SJSA1 (cell line): ENCODE measurements around the gene CRACDL. TPM values are rescaled to one million over a fixed set of nuclear protein-coding genes. Genes with fewer than 3 reads are reported as not detected.

Source experiments
- DNase-seq, 2 experiments: peaks; one replicate each; pipeline ENCODE4 v3.0.0-alpha.2; 2015 to 2020; ENCODE audit warnings: low spot score in 2 of 2, low read depth in 1 of 2
- H3K27ac ChIP-seq: fragments of 250-450 bp; sonication (Bioruptor Pico); 2 replicates; pipeline ENCODE4 v1.5.1; 2020; ENCODE audit warnings: mild to moderate bottlenecking, moderate library complexity
- H3K27me3 ChIP-seq: fragments of 250-450 bp; sonication (Bioruptor Pico); replicated peaks from 2 replicates; pipeline ENCODE4 v1.5.1; 2020; ENCODE audit warnings: mild to moderate bottlenecking, moderate library complexity
- H3K36me3 ChIP-seq: fragments of 250-450 bp; sonication (Bioruptor Pico); 2 replicates; pipeline ENCODE4 v1.5.1; 2020; ENCODE audit warnings: mild to moderate bottlenecking
- H3K4me1 ChIP-seq: fragments of 250-450 bp; sonication (Bioruptor Pico); replicated peaks from 2 replicates; pipeline ENCODE4 v1.6.1; 2021; ENCODE audit warnings: mild to moderate bottlenecking
- H3K4me3 ChIP-seq: fragments of 250-450 bp; sonication (Bioruptor Pico); 2 replicates; pipeline ENCODE4 v1.5.1; 2020; ENCODE audit warnings: mild to moderate bottlenecking
- H3K9me3 ChIP-seq: fragments of 250-450 bp; sonication (Bioruptor Pico); replicated peaks from 2 replicates; pipeline ENCODE4 v1.5.1; 2020; ENCODE audit warnings: mild to moderate bottlenecking
- total RNA-seq: library from RNA; depleted of rRNA; stranded (reverse); fragments of >200 nt; shearing (Covaris generic); gene quantifications from 2 replicates; pipeline ENCODE4 v1.2.3, GENCODE V29; 2014

The CRACDL gene
- total RNA-seq, 1 experiment from 2014 or later, result not detected

DNA sequence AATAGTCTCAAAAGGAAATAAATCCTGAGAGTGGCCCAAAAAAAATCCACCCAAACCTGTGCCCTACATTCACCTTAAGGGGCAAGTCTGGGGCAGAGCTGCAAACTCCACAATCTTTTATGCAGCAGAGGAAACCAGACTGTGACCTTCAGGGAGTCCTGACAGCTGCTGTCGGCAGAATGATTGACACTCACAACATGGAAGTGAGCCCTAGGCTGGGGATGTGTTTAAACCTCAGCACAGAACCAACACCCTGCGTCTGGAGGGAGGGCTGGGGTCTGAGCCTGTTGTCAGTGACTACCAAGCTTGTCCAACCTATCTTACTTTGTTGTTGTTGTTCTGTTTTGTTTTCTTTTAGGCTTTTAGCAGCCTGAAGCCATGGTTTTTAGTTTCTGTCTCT lies 39.6 kb downstream of the CRACDL start:
- Histone ChIP-seq H3K9me3 (no peaks in the 10 kb centered on the region), H3K27me3 (no peaks in the 10 kb centered on the region), H3K36me3 (no peaks in the 10 kb centered on the region), H3K4me1 (no peaks in the 10 kb centered on the region), H3K4me3 (no peak overlapping the region), H3K27ac (no peak overlapping the region)
- DNase-seq, result peak in 1 of 2 experiments; percentile 11

- Histone ChIP-seq H3K9me3 (no peaks in the 10 kb centered on the region), H3K4me1 (no peaks in the 10 kb centered on the region), H3K4me3 (no peak overlapping the region), H3K27me3 (no peaks in the 10 kb centered on the region), H3K36me3 (no peaks in the 10 kb centered on the region), H3K27ac (no peak overlapping the region)
- DNase-seq, result peak in 1 of 2 experiments; percentile 27
Measured at GRCh38 chr2:98895901-98896300, 40.1 kb downstream of the CRACDL start.

GRCh38 chr2:98895221-98895620 lies 40.8 kb downstream of the CRACDL start:
- no peak overlapping the region for H3K27ac ChIP-seq
- no peaks in the 10 kb centered on the region for H3K36me3 ChIP-seq
- no peak overlapping the region for H3K4me3 ChIP-seq
- no peaks in the 10 kb centered on the region for H3K27me3 ChIP-seq
- H3K4me1 ChIP-seq, result no peaks in the 10 kb centered on the region
- DNase-seq, result no peak
- no peaks in the 10 kb centered on the region for H3K9me3 ChIP-seq

- no peak overlapping the region for H3K4me3 ChIP-seq
- H3K36me3 ChIP-seq, result no peaks in the 10 kb centered on the region
- H3K27ac ChIP-seq, result no peak overlapping the region
- H3K9me3 ChIP-seq, result no peaks in the 10 kb centered on the region
- DNase-seq, result peak in 1 of 2 experiments; percentile 12
- no peaks in the 10 kb centered on the region for H3K27me3 ChIP-seq
- no peaks in the 10 kb centered on the region for H3K4me1 ChIP-seq
Measured at GRCh38 chr2:98894331-98895000, 41.6 kb downstream of the CRACDL start.

GRCh38 chr2:98893911-98894321 lies 42.1 kb downstream of the CRACDL start:
- peak in 1 of 2 experiments; percentile 22 for DNase-seq
- no peaks in the 10 kb centered on the region for H3K27me3 ChIP-seq
- no peaks in the 10 kb centered on the region for H3K4me1 ChIP-seq
- H3K36me3 ChIP-seq, result no peaks in the 10 kb centered on the region
- no peak overlapping the region for H3K27ac ChIP-seq
- H3K4me3 ChIP-seq, result no peak overlapping the region
- H3K9me3 ChIP-seq, result no peaks in the 10 kb centered on the region

DNA sequence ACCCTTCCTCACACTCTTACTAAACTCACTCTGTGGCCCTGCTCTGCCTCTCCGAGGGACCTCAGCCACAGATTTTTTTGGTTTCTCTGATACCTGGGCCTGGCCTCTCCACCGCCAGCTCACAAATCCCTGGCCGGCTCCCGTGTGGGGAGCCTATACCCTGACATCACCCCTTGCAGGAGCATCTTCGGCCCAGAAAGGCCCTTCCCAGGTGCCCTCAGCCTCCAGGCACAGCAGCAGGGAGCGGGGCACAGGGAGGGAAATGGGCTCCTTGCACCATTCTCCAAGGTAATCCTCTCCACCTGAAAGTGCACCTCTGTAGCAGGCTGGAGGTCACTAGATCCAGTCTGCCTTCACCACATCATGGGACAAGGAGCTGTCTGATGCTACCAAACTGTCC lies 43.2 kb downstream of the CRACDL start:
- no peaks in the 10 kb centered on the region for H3K36me3 ChIP-seq
- no peak overlapping the region for H3K27ac ChIP-seq
- no peak overlapping the region for H3K4me3 ChIP-seq
- H3K27me3 ChIP-seq, result no peaks in the 10 kb centered on the region
- DNase-seq, result peak in 1 of 2 experiments; percentile 10
- H3K4me1 ChIP-seq, result no peaks in the 10 kb centered on the region
- H3K9me3 ChIP-seq, result no peaks in the 10 kb centered on the region

DNA sequence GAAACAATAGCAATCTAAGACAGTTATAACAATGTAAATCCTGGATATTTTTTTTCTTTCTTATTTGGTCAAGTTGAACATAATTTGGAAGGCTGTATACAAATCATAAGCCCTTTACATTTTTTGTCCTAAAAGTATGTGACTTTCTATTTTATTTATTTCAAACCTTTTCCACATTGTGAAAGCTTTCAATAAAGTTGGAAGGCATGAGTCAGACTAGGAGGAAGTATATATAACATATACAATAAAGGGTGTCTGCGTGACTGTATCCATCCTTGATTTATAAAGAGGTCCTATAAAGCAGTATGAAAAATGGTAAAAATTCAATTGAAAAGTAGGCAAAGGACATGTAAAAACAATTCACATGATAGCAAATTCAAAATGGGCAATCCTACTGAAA lies 44.4 kb downstream of the CRACDL start:
- H3K4me1 ChIP-seq, result no peaks in the 10 kb centered on the region
- H3K27me3 ChIP-seq, result no peaks in the 10 kb centered on the region
- no peak overlapping the region for H3K4me3 ChIP-seq
- H3K36me3 ChIP-seq, result no peaks in the 10 kb centered on the region
- H3K9me3 ChIP-seq, result no peaks in the 10 kb centered on the region
- no peak for DNase-seq
- H3K27ac ChIP-seq, result no peak overlapping the region

DNA sequence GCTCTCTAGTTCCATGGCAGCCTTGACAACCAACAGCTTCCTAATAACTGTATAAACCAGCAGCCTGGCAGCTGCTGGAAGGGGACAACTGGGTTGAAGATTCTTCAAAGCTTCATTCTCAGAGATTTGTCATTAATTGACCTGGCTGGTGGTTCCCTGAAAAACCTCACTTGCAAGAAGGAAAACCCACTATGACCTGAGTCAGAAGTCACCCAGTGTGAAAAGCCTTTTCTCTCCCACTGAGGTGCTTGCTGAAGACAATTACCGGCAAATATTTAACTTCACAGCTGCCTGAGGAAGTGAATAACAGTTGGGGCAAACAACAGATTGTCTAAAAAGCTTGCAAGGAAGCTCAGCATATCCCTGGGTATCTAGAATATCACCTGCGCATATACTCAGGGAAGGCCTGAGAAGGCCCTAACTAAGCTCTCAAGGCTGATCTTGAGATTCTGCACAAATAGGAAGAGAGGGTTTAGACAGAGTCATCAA lies 49.9 kb downstream of the CRACDL start:
- no peak overlapping the region for H3K4me3 ChIP-seq
- no peaks in the 10 kb centered on the region for H3K36me3 ChIP-seq
- H3K4me1 ChIP-seq, result no peaks in the 10 kb centered on the region
- no peak overlapping the region for H3K27ac ChIP-seq
- no peak for DNase-seq
- no peaks in the 10 kb centered on the region for H3K9me3 ChIP-seq
- no peaks in the 10 kb centered on the region for H3K27me3 ChIP-seq

- Histone ChIP-seq H3K27me3 (no peaks in the 10 kb centered on the region), H3K4me1 (no peaks in the 10 kb centered on the region), H3K36me3 (no peaks in the 10 kb centered on the region), H3K27ac (no peak overlapping the region), H3K4me3 (no peak overlapping the region), H3K9me3 (no peaks in the 10 kb centered on the region)
- DNase-seq, result no peak
Measured at GRCh38 chr2:98884658-98885057, 51.4 kb downstream of the CRACDL start.

- DNase-seq, result no peak
- H3K9me3 ChIP-seq, result no peaks in the 10 kb centered on the region
- H3K36me3 ChIP-seq, result no peaks in the 10 kb centered on the region
- H3K4me1 ChIP-seq, result no peaks in the 10 kb centered on the region
- H3K27ac ChIP-seq, result no peak overlapping the region
- no peaks in the 10 kb centered on the region for H3K27me3 ChIP-seq
- H3K4me3 ChIP-seq, result no peak overlapping the region
Measured at GRCh38 chr2:98883780-98884211, 52.2 kb downstream of the CRACDL start.

DNA sequence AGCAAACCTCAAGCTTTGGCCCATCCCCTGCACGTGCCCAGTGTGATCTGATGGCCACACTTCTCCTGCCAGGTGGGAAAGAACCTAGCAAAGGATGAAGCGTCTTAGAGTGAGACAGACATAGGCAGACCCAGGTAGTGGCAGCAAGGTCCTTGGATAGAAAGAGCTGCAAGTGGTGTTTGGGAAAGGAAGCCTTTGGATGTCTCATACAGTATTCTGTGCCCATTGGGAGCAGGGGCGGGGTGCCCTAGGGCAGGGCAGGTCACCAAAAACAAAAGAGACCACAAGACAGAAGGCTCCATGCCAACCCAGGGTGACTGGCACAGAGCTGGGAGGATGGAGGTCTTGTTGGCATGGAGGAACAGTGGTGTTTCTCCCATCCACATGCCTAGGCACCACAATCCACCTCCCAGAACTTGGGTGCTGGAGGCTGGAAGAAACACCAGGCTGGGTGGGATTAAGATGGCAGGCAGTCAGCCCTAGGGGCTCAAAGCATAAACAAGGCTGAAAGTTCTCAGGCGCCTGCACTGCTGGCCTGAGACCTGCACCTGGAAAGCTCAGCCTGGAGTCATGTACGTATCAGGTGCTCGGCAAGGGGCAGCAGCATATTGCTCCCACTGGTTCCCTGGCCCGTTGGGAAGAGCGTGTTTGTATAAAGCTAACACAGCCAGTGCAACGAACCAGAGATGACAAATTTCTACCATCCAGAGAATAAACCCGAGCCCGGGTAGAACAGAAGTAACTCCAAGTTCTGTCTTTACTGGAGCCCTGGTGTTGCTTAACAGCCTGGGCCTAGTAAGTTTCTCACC lies 52.9 kb downstream of the CRACDL start:
- DNase-seq, result no peak
- Histone ChIP-seq H3K9me3 (no peaks in the 10 kb centered on the region), H3K4me1 (no peaks in the 10 kb centered on the region), H3K36me3 (no peaks in the 10 kb centered on the region), H3K27me3 (no peaks in the 10 kb centered on the region), H3K27ac (no peak overlapping the region), H3K4me3 (no peak overlapping the region)

- Histone ChIP-seq H3K4me1 (no peaks in the 10 kb centered on the region), H3K9me3 (no peaks in the 10 kb centered on the region), H3K27ac (no peak overlapping the region), H3K36me3 (no peaks in the 10 kb centered on the region), H3K27me3 (no peaks in the 10 kb centered on the region), H3K4me3 (no peak overlapping the region)
- no peak for DNase-seq
Measured at GRCh38 chr2:98882368-98882767, 53.7 kb downstream of the CRACDL start.

- DNase-seq, result no peak
- no peaks in the 10 kb centered on the region for H3K36me3 ChIP-seq
- no peaks in the 10 kb centered on the region for H3K4me1 ChIP-seq
- H3K27ac ChIP-seq, result no peak overlapping the region
- no peak overlapping the region for H3K4me3 ChIP-seq
- no peaks in the 10 kb centered on the region for H3K9me3 ChIP-seq
- H3K27me3 ChIP-seq, result no peaks in the 10 kb centered on the region
Measured at GRCh38 chr2:98881153-98881650, 54.8 kb downstream of the CRACDL start.
